Ascending aorta (tissue), 2 donors: ENCODE results near the gene RNF103. TPM values are rescaled to one million over a fixed set of nuclear protein-coding genes. Genes with fewer than 3 reads are reported as not detected.

Experiments
- DNase-seq, 2 donors: peaks; one replicate each; pipeline ENCODE4 v3.0.0-alpha.2; 2019; ENCODE audit warnings: low spot score in 2 of 2
- H3K27ac ChIP-seq, 2 donors: fragments of 200-600 bp; sonication (generic); one replicate each; pipeline ENCODE4 v1.5.1; 2016 to 2017; ENCODE audit warnings: mild to moderate bottlenecking in 1 of 2
- H3K27me3 ChIP-seq: fragments of 200-600 bp; sonication (generic); one replicate; pipeline ENCODE4 v1.5.1; 2017
- H3K36me3 ChIP-seq, 2 donors: fragments of 200-600 bp; sonication (generic); one replicate each; pipeline ENCODE4 v1.5.1; 2016
- H3K4me1 ChIP-seq, 2 donors: fragments of 200-600 bp; sonication (generic); one replicate each; pipeline ENCODE4 v1.5.1; 2016 to 2017; ENCODE audit warnings: mild to moderate bottlenecking in 1 of 2
- H3K4me3 ChIP-seq, 2 donors: fragments of 200-600 bp; sonication (generic); one replicate each; pipeline ENCODE4 v1.5.1; 2016 to 2017; ENCODE audit warnings: mild to moderate bottlenecking in 1 of 2
- H3K9me3 ChIP-seq, 2 donors: fragments of 200-600 bp; sonication (generic); one replicate each; pipeline ENCODE4 v1.5.1; 2016
- intact Hi-C: fragments of 100-400 bp; cut with DNase I; formaldehyde crosslinking; loops from one replicate; pipeline ENCODE4 v1.15.1; 2023
- total RNA-seq: library from RNA; depleted of rRNA; stranded (reverse); fragments of >200 nt; gene quantifications from one replicate; pipeline ENCODE4 v1.1.0, GENCODE V29; 2016
- TF ChIP-seq, protein P1 (sequence below), 3 experiments: fragments of 200-600 bp in 2 of 3; fragments of 450-650 bp in 1 of 3; sonication (generic) in 2 of 3; IDR thresholded peaks; one replicate each; pipeline ENCODE4 v1.5.1; 2016 to 2019; ENCODE audit warnings: antibody characterized with exemption in 3 of 3, mild to moderate bottlenecking in 1 of 3, moderate library complexity in 1 of 3

The RNF103 gene
- total RNA-seq, 1 donor from 2014 or later: 20.5 TPM

DNA sequence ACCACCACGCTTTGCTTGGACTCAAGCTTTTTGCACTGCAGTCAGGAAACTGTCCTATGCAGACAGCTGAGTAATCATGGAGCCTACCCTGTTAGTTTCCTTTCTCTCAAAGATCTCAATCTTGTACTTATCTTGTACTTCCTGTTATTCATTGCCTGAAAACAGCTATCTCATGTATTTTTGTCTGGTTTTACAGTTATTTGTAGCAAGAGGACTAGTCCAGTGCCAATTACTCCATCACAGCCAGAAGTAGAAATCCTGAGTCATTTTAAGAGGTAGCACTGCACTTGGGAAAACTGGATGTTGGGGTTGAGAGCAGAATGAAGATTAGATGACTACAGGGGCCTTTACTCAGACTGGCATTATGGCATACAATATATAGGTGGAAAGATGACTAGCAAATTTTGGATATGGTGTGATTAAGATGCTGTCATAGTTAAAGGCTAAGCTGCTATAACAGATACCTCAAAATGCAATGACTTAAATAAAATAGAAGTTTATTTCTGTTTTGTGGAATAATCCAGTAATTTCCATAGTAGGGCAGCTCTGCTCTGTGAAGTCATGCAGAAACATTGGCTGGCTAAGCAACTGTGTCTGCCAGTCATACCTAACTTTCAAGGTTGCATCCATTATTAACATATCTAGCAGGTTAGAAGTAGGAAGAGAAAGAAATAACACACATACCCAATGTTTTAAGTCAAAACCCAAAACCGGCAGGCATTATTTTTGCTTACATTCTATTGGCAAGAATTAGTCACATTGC lies 39.3 kb downstream of the RNF103 start:
- Histone ChIP-seq H3K27ac (peak overlapping the region; percentile 31 to 58), H3K27me3 (no peaks in the 10 kb centered on the region), H3K4me1 (no peaks in the 10 kb centered on the region), H3K9me3 (no peaks in the 10 kb centered on the region), H3K36me3 (no peaks in the 10 kb centered on the region), H3K4me3 (no peak overlapping the region)
- TF ChIP-seq, protein P1, sequence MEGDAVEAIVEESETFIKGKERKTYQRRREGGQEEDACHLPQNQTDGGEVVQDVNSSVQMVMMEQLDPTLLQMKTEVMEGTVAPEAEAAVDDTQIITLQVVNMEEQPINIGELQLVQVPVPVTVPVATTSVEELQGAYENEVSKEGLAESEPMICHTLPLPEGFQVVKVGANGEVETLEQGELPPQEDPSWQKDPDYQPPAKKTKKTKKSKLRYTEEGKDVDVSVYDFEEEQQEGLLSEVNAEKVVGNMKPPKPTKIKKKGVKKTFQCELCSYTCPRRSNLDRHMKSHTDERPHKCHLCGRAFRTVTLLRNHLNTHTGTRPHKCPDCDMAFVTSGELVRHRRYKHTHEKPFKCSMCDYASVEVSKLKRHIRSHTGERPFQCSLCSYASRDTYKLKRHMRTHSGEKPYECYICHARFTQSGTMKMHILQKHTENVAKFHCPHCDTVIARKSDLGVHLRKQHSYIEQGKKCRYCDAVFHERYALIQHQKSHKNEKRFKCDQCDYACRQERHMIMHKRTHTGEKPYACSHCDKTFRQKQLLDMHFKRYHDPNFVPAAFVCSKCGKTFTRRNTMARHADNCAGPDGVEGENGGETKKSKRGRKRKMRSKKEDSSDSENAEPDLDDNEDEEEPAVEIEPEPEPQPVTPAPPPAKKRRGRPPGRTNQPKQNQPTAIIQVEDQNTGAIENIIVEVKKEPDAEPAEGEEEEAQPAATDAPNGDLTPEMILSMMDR (IDR thresholded peaks at IDR 0.05): no peak
- intact Hi-C loops: no loop called here
- no peak for DNase-seq

DNA sequence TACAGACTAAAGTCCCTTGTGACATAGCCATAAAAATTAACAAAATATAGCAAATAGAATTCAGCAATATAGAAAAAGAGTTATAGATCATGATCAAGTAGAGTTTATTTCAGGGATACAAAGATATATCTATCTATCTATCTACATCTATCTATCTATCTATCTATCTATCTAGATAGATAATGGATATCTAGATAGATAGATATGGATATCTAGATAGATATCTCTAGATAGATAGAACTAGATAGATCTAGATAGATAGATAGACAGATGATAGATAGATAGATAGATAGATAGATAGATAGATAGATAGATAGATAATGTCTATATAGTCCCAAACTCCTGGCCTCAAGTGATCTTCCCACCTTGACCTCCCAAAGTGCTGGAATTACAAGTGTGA lies 43.1 kb downstream of the RNF103 start:
- TF ChIP-seq, protein P1 (IDR thresholded peaks at IDR 0.05): no peak
- DNase-seq: no peak
- no peaks in the 10 kb centered on the region for H3K36me3 ChIP-seq
- no peak overlapping the region for H3K4me3 ChIP-seq
- no peaks in the 10 kb centered on the region for H3K27me3 ChIP-seq
- no peak overlapping the region for H3K27ac ChIP-seq
- H3K4me1 ChIP-seq: no peaks in the 10 kb centered on the region
- no peaks in the 10 kb centered on the region for H3K9me3 ChIP-seq
- intact Hi-C loops: no loop called here

DNA sequence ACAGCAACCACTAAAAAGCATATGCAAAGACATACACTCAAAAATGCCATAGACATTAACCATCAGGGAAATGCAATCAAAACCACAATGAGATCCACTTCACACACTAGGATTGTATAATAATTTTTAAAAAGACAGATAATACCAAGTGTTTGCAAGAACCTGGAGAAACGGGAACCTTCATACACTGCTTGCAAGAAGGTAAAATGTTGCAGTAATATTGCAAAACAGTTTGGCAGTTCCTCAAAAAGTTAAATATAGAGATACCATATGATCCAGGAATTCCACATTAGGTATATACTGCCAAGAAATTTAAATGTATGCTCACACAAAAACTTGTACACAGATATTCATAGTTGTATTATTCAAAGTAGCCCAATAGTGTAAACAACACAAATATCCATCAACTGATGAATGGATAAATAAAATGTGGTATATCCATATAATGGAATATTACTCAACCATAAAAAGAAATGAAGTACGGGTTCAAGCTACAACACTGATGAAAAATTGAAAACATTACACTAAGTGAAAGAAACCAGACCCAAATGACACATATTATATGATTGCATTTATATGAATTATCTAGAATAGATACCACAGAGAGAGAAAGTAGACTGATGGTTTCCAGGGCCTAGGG lies 45.7 kb downstream of the RNF103 start:
- TF ChIP-seq, protein P1 (IDR thresholded peaks at IDR 0.05): no peak
- no peaks in the 10 kb centered on the region for H3K4me1 ChIP-seq
- no peak for DNase-seq
- no peaks in the 10 kb centered on the region for H3K27me3 ChIP-seq
- H3K27ac ChIP-seq: no peak overlapping the region
- intact Hi-C loops: no loop called here
- H3K9me3 ChIP-seq: no peaks in the 10 kb centered on the region
- H3K36me3 ChIP-seq: no peaks in the 10 kb centered on the region
- no peak overlapping the region for H3K4me3 ChIP-seq

DNA sequence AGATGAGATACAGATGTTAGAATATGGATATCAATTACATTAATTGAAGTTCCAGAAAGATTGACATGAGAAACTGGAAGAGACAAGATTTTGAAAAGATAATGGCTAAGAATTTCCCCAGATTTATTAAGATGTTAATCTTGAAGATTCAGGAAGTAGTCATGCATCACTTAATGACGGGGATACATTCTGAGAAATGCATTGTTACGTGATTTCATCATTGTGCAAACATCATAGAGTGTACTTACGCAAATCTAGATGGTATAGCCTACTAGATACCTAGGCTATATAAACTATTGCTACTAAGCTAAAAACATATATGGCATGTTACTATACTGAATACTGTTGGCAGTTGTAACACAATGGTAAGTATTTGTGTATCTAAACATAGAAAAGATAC lies 53.6 kb downstream of the RNF103 start:
- TF ChIP-seq, protein P1 (IDR thresholded peaks at IDR 0.05): no peak
- no peaks in the 10 kb centered on the region for H3K27me3 ChIP-seq
- intact Hi-C loops: no loop called here

DNA sequence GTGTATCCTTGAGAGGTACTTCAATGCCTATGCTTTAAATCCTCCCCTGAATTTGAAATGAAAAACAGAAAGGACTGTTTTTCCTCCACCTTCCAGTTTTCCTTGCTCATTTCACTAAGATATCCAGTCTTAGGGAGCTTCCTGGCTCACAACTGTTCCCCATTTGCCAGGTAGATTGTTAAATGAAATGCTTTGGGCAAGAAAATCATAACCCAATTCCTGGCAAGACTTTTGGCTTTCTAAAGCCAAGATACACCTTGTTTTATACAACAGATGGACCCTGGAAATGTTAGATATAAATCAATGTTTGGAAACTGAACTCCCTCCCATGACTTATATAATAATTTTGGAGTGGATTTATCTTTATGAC lies 56.9 kb downstream of the RNF103 start:
- H3K9me3 ChIP-seq: no peaks in the 10 kb centered on the region
- H3K27me3 ChIP-seq: no peaks in the 10 kb centered on the region
- no peak overlapping the region for H3K27ac ChIP-seq
- DNase-seq: no peak
- H3K4me3 ChIP-seq: no peak overlapping the region
- H3K36me3 ChIP-seq: no peaks in the 10 kb centered on the region
- peaks cover 0 to 5% of the 10 kb centered on the region in 2 donors for H3K4me1 ChIP-seq
- TF ChIP-seq, protein P1 (IDR thresholded peaks at IDR 0.05): no peak
- intact Hi-C loops: no loop called here

More for the DNA sequence above, 53.6 kb downstream of the RNF103 start:
- H3K27ac ChIP-seq: no peak overlapping the region
- no peaks in the 10 kb centered on the region for H3K36me3 ChIP-seq
- no peak overlapping the region for H3K4me3 ChIP-seq
- no peaks in the 10 kb centered on the region for H3K4me1 ChIP-seq
- H3K9me3 ChIP-seq: no peaks in the 10 kb centered on the region
- no peak for DNase-seq
